Neural cell (in vitro differentiated cells): Measurements from ENCODE around the gene LZTR1. TPM values are rescaled to one million over a fixed set of nuclear protein-coding genes. Genes with fewer than 3 reads are reported as not detected.
A peak's percentile ranks its signal among the peaks of the same experiment; 100 is the strongest.

ENCODE experiments used
- H2AFZ ChIP-seq: fragments of 200-600, 300-800 bp; sonication (generic), shearing (Covaris generic); 2 replicates; pipeline ENCODE4 v1.6.0; 2014; ENCODE audit warnings: low read depth, mild to moderate bottlenecking, antibody characterized with exemption, low read length, moderate library complexity
- H3F3A ChIP-seq: fragments of 200-600 bp; shearing (Covaris generic); 2 replicates; pipeline ENCODE4 v1.6.1; 2016; ENCODE audit warnings: mild to moderate bottlenecking, moderate library complexity, mixed read lengths, antibody characterized with exemption, low read length; ENCODE audit not compliant: insufficient read depth, poor library complexity, severe bottlenecking
- H3K27ac ChIP-seq: fragments of 200-600, 300-800 bp; sonication (generic), shearing (Covaris generic); 2 replicates; pipeline ENCODE4 v1.5.1; 2014; ENCODE audit warnings: mild to moderate bottlenecking, low read length, moderate library complexity
- H3K27me3 ChIP-seq: fragments of 300-800, 200-600 bp; sonication (generic), shearing (Covaris generic); 2 replicates; pipeline ENCODE4 v1.6.0; 2014; ENCODE audit warnings: mild to moderate bottlenecking, low read depth, low read length, moderate library complexity; ENCODE audit not compliant: insufficient read depth
- H3K36me3 ChIP-seq: fragments of 300-800, 200-600 bp; sonication (generic), shearing (Covaris generic); 2 replicates; pipeline ENCODE4 v1.5.1; 2014; ENCODE audit warnings: mild to moderate bottlenecking, antibody characterized with exemption, low read length, moderate library complexity; ENCODE audit not compliant: insufficient read depth
- H3K4me2 ChIP-seq: fragments of 300-800, 200-600 bp; sonication (generic), shearing (Covaris generic); 2 replicates; pipeline ENCODE4 v1.6.0; 2014; ENCODE audit warnings: mild to moderate bottlenecking, low read length
- H3K4me3 ChIP-seq: fragments of 300-800, 200-600 bp; sonication (generic), shearing (Covaris generic); 2 replicates; pipeline ENCODE4 v1.5.1; 2014; ENCODE audit warnings: mild to moderate bottlenecking, low read length, moderate library complexity
- H3K79me2 ChIP-seq: fragments of 200-600 bp; shearing (Covaris generic); replicated peaks from 2 replicates; pipeline ENCODE4 v1.6.0; 2014; ENCODE audit warnings: mild to moderate bottlenecking, low read length, moderate library complexity; ENCODE audit not compliant: insufficient read depth
- H3K9ac ChIP-seq: fragments of 300-800, 200-600 bp; sonication (generic), shearing (Covaris generic); 2 replicates; pipeline ENCODE4 v1.6.1; 2016; ENCODE audit warnings: mild to moderate bottlenecking, low read length, mixed read lengths
- H3K9me2 ChIP-seq: fragments of 200-600 bp; shearing (Covaris generic); 2 replicates; pipeline ENCODE4 v1.6.1; 2016; ENCODE audit warnings: mild to moderate bottlenecking, low read length, mixed read lengths; ENCODE audit not compliant: insufficient read depth
- H3K9me3 ChIP-seq: fragments of 200-600, 300-800 bp; sonication (generic), shearing (Covaris generic); 2 replicates; pipeline ENCODE4 v1.6.1; 2016; ENCODE audit warnings: mild to moderate bottlenecking, mixed run types, low read length, moderate library complexity, mixed read lengths
- H4K20me1 ChIP-seq: fragments of 200-600 bp; shearing (Covaris generic); 2 replicates; pipeline ENCODE4 v1.6.1; 2016; ENCODE audit warnings: mild to moderate bottlenecking, mixed run types; ENCODE audit not compliant: insufficient read depth
- EP300 ChIP-seq: fragments of 450-650 bp; conservative IDR thresholded peaks from 2 replicates; pipeline ENCODE4 v1.6.1; 2014; ENCODE audit warnings: antibody characterized with exemption, mild to moderate bottlenecking, moderate library complexity; ENCODE audit not compliant: poor library complexity, severe bottlenecking
- MXI1 ChIP-seq: fragments of 450-650 bp; conservative IDR thresholded peaks from 2 replicates; pipeline ENCODE4 v1.6.1; 2014; ENCODE audit warnings: antibody characterized with exemption, mild to moderate bottlenecking; ENCODE audit not compliant: poor library complexity, severe bottlenecking
- POLR2AphosphoS5 ChIP-seq: IDR thresholded peaks from 2 replicates; pipeline ENCODE4 v1.6.1; 2012
- SMC3 ChIP-seq: fragments of 450-650 bp; conservative IDR thresholded peaks from 2 replicates; pipeline ENCODE4 v1.6.1; 2014; ENCODE audit warnings: antibody characterized with exemption, mild to moderate bottlenecking, moderate library complexity; ENCODE audit not compliant: poor library complexity
- polyA plus RNA-seq: library from polyadenylated mRNA; depleted of rRNA; stranded (reverse); fragments of >200 nt; gene quantifications from 2 replicates; pipeline ENCODE4 v1.2.3, GENCODE V29; 2014
- TF ChIP-seq, protein P1 (sequence below): IDR thresholded peaks from 2 replicates; pipeline ENCODE4 v1.6.1; 2012; ENCODE audit warnings: borderline replicate concordance
- TF ChIP-seq, protein P2 (sequence below): fragments of 450-650 bp; IDR thresholded peaks from 2 replicates; pipeline ENCODE4 v1.5.1; 2014; ENCODE audit warnings: antibody characterized with exemption, mild to moderate bottlenecking, moderate library complexity; ENCODE audit not compliant: poor library complexity, severe bottlenecking

The LZTR1 gene
- polyA plus RNA-seq, 1 donor from 2014 or later, result 114 TPM

DNA sequence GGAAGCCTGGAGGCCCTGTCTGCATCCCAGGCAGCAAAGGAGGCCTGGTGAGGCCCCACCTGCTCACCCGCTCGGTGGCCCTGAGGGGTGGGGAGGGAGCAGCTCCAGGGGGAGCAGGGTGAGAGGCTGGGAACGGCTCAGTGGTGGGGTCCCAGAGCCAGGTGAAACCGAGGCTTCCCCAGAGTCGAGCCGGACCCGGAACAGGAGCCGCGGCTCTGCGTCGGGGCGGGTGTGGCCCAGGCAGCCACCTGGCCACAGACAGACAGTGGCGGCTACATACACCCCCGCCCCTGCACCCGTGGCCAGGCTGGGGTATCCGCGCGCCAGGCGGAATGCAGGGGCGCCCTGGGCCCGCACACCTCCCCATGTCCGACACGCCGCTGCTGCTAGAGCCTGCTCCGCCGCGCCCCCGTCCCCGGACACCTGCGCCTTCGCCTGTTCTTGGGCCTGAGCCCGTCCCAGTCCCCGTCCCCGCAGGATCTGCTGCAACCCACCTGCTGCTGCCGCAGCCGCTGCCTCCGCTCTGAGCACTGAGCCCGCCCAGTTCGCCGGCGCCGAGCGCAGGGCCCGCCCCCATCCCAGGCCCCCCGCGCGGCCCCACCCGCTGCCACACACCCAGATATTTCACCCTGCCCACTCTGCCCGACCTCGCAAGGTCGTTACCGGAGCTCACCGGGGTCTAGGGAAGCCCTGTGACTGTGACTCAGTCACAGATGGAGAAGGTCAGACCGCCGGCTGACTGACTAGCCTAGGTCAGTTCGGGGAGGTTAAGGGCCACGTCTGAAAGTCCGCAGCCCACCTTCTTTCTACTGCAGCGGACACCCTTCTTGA, 50.2 kb downstream of the LZTR1 start, which contains the start of gene SLC7A4:
TSS of gene SLC7A4 (minus strand) at position 525 of the 831 bp plus-strand sequence. CDS start 749 bp downstream, outside the sequence.
- no peaks in the 10 kb centered on the region for H3F3A ChIP-seq
- H3K4me2 ChIP-seq, result no peak within 1 kb of the TSS
- H3K36me3 ChIP-seq, result no peaks in the 10 kb centered on the region
- TF ChIP-seq SMC3, result no peak
- H3K79me2 ChIP-seq, result no peaks in the 10 kb centered on the region
- H3K9ac ChIP-seq, result peak within 1 kb of the TSS; percentile 12
- H3K9me3 ChIP-seq, result no peaks in the 10 kb centered on the region
- H4K20me1 ChIP-seq, result no peaks in the 10 kb centered on the region
- peaks cover 4% of the 10 kb centered on the region for H3K27me3 ChIP-seq
- H3K9me2 ChIP-seq, result no peaks in the 10 kb centered on the region
- no peak within 1 kb of the TSS for H3K27ac ChIP-seq
- peak within 1 kb of the TSS; percentile 53 for H3K4me3 ChIP-seq
- H2AFZ ChIP-seq, result no peak within 1 kb of the TSS

DNA sequence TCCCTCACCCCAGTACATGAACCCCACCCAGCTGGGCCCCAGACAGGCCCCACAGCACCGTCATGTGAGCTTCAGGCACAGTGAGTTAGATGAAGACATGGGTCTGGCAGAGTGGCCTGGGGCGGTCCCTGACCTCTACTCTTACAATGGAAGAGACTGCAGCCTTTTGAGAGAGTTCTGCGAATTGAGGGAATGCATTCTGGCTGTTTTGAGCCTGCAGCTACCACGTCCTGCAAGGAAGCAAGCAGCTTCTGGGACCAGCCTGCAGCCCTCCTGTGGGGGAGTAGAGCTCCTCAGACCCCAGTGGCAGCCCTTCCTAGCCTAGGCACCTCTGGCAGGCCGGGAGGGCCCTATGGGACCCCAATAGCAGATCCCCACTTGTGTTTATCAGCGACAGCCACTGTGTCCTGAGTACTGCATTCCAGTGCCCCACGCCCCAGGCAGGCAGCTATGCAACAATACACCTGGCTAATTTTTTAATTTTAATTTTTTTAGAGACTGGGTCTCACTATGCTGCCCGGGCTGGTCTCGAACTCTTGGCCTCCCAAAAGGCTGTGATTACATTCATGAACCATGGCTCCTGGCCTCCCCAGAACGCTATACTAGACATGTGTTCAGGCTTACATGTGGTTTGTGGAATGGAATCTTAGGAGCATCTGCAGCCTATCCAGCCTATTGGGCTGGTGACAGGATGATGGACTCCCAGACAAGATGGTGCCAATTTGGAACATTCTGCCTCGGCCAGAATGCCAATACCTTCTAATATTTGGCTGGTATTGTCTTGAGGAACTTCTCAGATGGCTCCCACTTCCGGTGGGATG, 51.0 kb downstream of the LZTR1 start:
- Histone ChIP-seq H3K27ac (no peak overlapping the region), H3K4me3 (no peak overlapping the region), H3F3A (no peaks in the 10 kb centered on the region), H3K27me3 (peaks cover 4% of the 10 kb centered on the region), H3K9me2 (no peaks in the 10 kb centered on the region), H4K20me1 (no peaks in the 10 kb centered on the region), H3K79me2 (no peaks in the 10 kb centered on the region), H2AFZ (no peak overlapping the region), H3K4me2 (no peak overlapping the region), H3K9me3 (no peaks in the 10 kb centered on the region), H3K36me3 (no peaks in the 10 kb centered on the region), H3K9ac (no peak overlapping the region)
- TF ChIP-seq POLR2AphosphoS5, result no peak
- TF ChIP-seq MXI1, result no peak
- TF ChIP-seq, protein P1, sequence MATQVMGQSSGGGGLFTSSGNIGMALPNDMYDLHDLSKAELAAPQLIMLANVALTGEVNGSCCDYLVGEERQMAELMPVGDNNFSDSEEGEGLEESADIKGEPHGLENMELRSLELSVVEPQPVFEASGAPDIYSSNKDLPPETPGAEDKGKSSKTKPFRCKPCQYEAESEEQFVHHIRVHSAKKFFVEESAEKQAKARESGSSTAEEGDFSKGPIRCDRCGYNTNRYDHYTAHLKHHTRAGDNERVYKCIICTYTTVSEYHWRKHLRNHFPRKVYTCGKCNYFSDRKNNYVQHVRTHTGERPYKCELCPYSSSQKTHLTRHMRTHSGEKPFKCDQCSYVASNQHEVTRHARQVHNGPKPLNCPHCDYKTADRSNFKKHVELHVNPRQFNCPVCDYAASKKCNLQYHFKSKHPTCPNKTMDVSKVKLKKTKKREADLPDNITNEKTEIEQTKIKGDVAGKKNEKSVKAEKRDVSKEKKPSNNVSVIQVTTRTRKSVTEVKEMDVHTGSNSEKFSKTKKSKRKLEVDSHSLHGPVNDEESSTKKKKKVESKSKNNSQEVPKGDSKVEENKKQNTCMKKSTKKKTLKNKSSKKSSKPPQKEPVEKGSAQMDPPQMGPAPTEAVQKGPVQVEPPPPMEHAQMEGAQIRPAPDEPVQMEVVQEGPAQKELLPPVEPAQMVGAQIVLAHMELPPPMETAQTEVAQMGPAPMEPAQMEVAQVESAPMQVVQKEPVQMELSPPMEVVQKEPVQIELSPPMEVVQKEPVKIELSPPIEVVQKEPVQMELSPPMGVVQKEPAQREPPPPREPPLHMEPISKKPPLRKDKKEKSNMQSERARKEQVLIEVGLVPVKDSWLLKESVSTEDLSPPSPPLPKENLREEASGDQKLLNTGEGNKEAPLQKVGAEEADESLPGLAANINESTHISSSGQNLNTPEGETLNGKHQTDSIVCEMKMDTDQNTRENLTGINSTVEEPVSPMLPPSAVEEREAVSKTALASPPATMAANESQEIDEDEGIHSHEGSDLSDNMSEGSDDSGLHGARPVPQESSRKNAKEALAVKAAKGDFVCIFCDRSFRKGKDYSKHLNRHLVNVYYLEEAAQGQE, result no peak
- TF ChIP-seq EP300, result no peak
- TF ChIP-seq SMC3, result no peak
- TF ChIP-seq, protein P2, sequence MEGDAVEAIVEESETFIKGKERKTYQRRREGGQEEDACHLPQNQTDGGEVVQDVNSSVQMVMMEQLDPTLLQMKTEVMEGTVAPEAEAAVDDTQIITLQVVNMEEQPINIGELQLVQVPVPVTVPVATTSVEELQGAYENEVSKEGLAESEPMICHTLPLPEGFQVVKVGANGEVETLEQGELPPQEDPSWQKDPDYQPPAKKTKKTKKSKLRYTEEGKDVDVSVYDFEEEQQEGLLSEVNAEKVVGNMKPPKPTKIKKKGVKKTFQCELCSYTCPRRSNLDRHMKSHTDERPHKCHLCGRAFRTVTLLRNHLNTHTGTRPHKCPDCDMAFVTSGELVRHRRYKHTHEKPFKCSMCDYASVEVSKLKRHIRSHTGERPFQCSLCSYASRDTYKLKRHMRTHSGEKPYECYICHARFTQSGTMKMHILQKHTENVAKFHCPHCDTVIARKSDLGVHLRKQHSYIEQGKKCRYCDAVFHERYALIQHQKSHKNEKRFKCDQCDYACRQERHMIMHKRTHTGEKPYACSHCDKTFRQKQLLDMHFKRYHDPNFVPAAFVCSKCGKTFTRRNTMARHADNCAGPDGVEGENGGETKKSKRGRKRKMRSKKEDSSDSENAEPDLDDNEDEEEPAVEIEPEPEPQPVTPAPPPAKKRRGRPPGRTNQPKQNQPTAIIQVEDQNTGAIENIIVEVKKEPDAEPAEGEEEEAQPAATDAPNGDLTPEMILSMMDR, result no peak
